HG03457 (cell line): Measurements from ENCODE around the gene RALGAPA1.

Experiments
- ATAC-seq: cut with Tn5 transposase; IDR thresholded peaks from one replicate; pipeline ENCODE4 v1.9.1; 2021; ENCODE audit warnings: moderate number of reproducible peaks; ENCODE audit not compliant: unreplicated experiment

RALGAPA1 gene

GRCh38 chr14:35551081-35551480 lies 258.0 kb downstream of the RALGAPA1 start:
- no peak for ATAC-seq

GRCh38 chr14:35549551-35549950 lies 259.5 kb downstream of the RALGAPA1 start:
- ATAC-seq: no peak

GRCh38 chr14:35543006-35543405 lies 266.1 kb downstream of the RALGAPA1 start:
- ATAC-seq: no peak

- ATAC-seq: no peak
These were observed 269.1 kb downstream of the RALGAPA1 start for GRCh38 chr14:35539969-35540368.

- ATAC-seq: no peak
These were observed 273.5 kb downstream of the RALGAPA1 start for GRCh38 chr14:35535483-35536112.

GRCh38 chr14:35534873-35535482 lies 274.1 kb downstream of the RALGAPA1 start:
- peak; percentile 44 for ATAC-seq

- ATAC-seq: no peak
These were observed 274.8 kb downstream of the RALGAPA1 start for GRCh38 chr14:35534208-35534872.

GRCh38 chr14:35533357-35534207 lies 275.5 kb downstream of the RALGAPA1 start, which contains the start of gene INSM2:
Gene INSM2, plus strand, starts transcription at chr14:35534164. Its CDS starts 89 bp downstream, at chr14:35534253.
- peak; percentile 64 for ATAC-seq

GRCh38 chr14:35532783-35533356 lies 276.2 kb downstream of the RALGAPA1 start:
- ATAC-seq: no peak

- ATAC-seq: no peak
These were observed 276.9 kb downstream of the RALGAPA1 start for GRCh38 chr14:35531960-35532747.

- no peak for ATAC-seq
These were observed 282.1 kb downstream of the RALGAPA1 start for GRCh38 chr14:35526962-35527361.

GRCh38 chr14:35525695-35526094 lies 283.4 kb downstream of the RALGAPA1 start:
- no peak for ATAC-seq

GRCh38 chr14:35519986-35520385 lies 289.1 kb downstream of the RALGAPA1 start:
- ATAC-seq: no peak

- ATAC-seq: no peak
These were observed 293.2 kb downstream of the RALGAPA1 start for GRCh38 chr14:35515916-35516315.

GRCh38 chr14:35512765-35513164 lies 296.3 kb downstream of the RALGAPA1 start:
- no peak for ATAC-seq

GRCh38 chr14:35509846-35510245 lies 299.2 kb downstream of the RALGAPA1 start:
- no peak for ATAC-seq

- ATAC-seq: no peak
These were observed 302.2 kb downstream of the RALGAPA1 start for GRCh38 chr14:35506927-35507326.

GRCh38 chr14:35506461-35506860 lies 302.6 kb downstream of the RALGAPA1 start:
- no peak for ATAC-seq

- no peak for ATAC-seq
These were observed 304.8 kb downstream of the RALGAPA1 start for GRCh38 chr14:35504260-35504659.

GRCh38 chr14:35503646-35504045 lies 305.4 kb downstream of the RALGAPA1 start:
- ATAC-seq: no peak
